ENCODE measurements around the gene RNASEH1.
"Not testable (repeated sequence)": the region's sequence is repeated elsewhere in the genome, so short reads cannot be mapped to it uniquely, and the experiment has no call there.

RNASEH1 gene

GRCh38 chr2:3589086-3589485 is 31.0 kb upstream of the RNASEH1 start:
- DNase-seq = no peak

DNA sequence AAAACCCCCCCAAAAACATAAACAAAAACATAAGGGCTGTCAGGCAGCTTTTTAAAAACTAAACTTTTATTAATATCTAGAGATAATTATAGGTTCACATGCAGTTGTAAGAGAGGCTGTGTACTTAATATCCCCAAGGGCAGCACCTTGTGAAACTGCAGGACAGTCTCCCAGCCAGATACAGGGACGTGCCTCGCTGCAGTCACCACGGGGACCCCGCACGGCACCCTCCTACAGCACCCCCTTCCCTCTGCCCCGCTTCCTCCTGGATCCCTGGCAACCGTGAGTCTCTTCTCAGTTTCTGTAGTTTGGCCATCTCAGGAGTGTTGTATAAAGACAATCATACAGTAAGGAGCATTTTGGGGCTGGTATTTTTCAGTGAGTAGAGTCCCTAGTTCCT is 30.0 kb upstream of the RNASEH1 start:
- no peak for DNase-seq

GRCh38 chr2:3587432-3587831 is 29.3 kb upstream of the RNASEH1 start:
- no peak for DNase-seq

GRCh38 chr2:3587021-3587420 is 28.9 kb upstream of the RNASEH1 start:
- no peak for DNase-seq

DNA sequence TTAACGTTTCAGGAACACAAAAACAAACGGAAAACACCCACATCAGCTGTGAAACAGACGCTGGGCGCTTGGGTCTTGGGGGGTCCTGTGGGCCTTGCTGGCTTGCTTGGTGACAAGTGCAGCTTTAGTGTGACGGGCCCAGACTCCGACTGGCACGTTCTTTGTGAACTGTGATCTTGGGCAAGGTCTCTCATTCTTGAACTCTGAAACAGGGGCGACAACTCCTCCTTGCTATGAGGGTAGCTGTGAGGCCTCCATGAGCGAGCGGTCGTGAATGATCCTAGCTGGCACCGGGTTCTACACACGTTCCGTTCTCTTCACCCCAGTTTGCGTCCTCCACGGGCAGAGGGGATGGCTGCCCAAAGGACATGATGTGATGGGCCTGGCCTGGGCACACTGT is 28.1 kb upstream of the RNASEH1 start:
- DNase-seq = no peak

- no peak for DNase-seq
These were observed 27.4 kb upstream of the RNASEH1 start for GRCh38 chr2:3585261-3586109.

- DNase-seq = no peak
These were observed 26.6 kb upstream of the RNASEH1 start for GRCh38 chr2:3584608-3585260.

DNA sequence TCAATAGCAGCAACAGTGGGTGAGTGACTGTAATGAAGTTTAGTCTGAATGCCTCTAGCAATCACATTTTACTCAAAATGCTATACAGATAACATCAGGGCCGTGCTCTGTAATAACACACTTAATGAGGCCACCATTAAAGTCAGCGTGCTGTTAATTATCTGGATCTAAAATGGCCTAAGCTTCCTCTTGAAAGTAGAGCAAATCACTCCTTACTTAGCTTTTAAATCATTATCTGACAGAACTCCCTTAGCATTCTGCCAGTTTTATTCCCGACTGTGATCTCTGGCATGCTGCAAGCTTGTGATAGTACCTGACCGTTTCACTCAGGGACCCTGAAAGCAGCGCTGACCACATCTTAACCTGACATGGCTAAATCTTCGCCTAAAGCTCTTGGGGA is 25.9 kb upstream of the RNASEH1 start:
- DNase-seq = no peak

DNA sequence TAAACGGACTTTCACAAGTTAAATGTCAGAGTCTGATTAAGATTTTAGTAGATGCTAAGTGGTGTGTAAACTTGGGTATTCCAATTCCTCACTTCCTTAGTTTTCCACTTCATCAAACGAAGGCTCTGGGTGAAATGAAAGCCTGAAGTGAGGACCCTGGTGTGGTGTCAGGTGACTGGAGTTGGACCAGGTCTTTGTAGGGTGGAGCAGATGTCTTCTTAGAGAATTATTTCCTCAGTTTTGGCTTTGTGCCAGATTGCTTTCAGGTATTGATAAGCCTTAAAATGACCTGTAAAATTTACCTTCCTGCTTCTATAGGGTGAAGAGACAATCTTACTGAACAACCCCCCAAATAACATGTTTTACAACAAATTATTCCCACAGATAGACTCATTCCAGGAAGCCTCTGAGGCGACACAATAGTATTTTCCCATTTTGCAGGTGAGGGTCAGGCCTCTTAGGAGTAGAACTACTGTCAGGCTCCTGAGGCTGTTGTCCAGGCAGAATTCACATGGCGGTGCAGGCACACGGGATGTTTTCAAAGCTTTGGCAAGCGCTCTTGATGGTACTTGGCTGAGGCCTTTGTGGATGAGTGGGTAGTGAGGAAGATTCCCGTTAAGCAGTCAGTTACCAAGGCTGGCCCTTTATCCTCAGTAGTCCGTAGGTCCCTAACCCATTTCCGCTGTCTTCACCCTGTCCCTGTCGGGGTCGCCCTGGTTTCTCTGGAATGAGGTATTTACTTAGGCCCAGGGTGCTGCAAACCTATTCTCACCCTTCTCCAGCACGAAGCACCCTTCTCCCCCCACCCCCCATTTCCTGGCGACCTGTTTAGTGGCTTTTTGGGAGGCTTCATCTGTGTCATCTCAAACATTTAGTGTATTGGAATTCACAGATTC is 23.5 kb upstream of the RNASEH1 start:
- DNase-seq = no peak

- no peak for DNase-seq
These were observed 22.3 kb upstream of the RNASEH1 start for GRCh38 chr2:3580449-3580848.

DNA sequence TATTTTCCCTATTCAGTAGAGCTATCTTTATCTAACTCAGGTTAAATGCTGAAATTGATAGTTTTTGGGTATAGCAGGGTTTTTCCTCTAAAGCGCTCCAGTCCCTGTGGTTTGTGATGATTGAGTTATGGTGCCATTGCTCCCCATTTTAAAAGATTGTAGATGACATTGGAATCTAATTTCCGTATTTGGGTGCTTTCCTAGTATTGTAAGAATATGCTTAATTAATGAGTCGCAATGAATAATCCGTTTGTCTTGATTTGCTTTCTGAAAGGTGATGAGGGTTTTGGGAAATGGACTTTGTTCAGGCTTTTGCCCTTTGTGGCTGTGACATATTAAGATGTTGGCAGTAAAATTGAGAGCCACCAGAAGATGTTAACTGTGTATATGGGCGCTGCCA is 20.9 kb upstream of the RNASEH1 start:
- no peak for DNase-seq

GRCh38 chr2:3576263-3576630 is 18.1 kb upstream of the RNASEH1 start:
- not testable (repeated sequence) for DNase-seq

DNA sequence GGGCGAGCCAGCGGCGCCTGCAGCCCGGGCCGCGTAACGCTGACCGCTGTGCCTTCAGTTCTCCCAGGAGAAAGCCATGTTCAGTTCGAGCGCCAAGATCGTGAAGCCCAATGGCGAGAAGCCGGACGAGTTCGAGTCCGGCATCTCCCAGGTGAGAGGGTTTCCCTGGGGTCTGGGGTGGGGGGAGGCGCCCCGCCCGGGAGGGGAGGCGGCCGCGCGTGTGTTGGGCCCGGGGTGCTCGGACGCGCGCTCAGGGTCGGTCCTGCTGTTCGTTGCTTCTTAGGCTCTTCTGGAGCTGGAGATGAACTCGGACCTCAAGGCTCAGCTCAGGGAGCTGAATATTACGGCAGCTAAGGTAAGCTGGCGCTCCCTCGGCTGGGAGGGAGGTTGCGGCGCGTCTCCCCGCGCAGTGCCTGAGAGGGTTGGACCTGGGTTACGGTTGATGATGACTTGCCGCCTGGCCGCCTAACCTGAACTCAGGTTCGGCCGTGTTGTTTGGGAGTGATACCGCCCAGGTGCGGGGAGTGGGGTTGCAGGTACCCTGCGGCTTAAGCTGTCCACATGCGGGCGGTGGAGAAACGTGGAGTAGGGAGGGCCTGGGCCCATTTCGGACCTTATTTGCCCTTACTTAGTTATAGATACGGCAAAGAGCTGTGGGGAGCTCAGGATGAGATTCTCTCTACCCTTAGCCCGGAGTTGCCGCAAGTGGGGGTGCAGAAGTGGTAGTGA is 17.6 kb upstream of the RNASEH1 start:
- no peak for DNase-seq

GRCh38 chr2:3574155-3574554 is 16.0 kb upstream of the RNASEH1 start:
- DNase-seq = no peak

DNA sequence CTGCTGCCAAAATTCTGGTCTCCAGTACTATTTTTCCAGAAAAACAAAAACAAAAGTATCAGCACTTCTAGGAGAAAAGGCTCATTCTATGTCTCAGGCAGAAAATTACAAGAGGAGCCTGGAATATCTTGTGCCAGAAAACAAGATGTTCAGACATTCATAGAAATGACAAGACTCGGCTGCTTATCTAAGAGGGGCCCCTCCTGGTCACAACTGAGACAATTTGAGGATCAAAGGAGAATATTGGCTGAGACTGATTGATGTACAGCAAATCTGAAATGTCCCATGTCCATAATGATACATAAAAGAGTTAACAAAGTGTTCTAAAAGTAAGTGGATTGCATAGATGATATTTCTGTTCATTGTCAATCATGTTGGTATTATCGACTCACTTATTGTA is 14.5 kb upstream of the RNASEH1 start:
- DNase-seq = no peak

- DNase-seq = no peak
These were observed 13.2 kb upstream of the RNASEH1 start for GRCh38 chr2:3571284-3571683.

DNA sequence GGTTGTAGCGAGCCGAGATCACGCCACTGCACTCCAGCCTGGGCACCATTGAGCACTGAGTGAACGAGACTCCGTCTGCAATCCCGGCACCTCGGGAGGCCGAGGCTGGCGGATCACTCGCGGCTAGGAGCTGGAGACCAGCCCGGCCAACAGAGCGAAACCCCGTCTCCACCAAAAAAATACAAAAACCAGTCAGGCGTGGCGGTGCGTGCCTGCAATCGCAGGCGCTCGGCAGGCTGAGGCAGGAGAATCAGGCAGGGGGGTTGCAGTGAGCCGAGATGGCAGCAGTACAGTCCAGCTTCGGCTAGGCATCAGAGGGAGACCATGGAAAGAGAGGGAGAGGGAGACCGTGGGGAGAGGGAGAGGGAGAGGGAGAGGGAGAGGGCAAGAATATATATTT is 11.5 kb upstream of the RNASEH1 start:
- not testable (repeated sequence) for DNase-seq

DNA sequence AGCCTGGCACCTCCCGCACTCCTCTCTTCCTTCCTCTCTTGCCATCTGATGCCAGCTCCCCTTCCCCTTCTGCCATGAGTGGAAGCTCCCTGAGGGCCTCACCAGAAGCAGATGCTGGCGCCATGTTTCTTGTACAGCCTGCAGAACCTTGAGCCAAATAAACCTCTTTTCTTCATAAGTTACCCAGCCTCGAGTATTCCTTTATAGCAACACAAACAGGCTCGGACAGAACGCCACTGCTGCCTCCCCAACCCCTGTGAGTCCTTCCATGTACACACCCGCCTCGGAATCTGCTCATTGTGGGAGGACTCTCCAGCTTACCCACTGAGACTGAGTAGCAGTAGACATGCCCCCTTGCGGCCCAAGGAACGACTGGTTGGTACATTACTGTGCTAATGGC is 8.7 kb upstream of the RNASEH1 start:
- no peak for DNase-seq

DNA sequence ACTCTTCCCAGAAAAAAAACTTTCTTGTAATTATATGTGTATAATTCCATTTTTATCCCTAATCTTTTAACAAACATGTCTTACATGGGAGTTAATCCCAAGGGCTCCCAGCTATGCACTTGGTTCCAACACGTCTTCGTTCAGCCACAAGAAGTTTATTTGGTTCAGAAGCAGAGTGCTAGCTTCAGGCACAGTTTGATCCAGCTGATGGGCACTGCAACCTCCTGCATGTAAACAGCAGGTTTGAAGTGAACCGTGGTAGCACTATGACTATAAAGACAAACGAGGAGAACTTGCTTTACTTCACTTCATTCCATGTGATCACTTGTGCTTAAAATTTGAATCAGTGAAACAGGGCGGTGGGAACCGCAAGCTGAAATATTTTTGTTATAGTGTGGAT is 7.0 kb upstream of the RNASEH1 start:
- DNase-seq = no peak

- DNase-seq = no peak
These were observed 5.4 kb upstream of the RNASEH1 start for GRCh38 chr2:3563521-3563976.

- DNase-seq = no peak
These were observed 411 bp downstream of the RNASEH1 start for GRCh38 chr2:3557639-3558204.

- DNase-seq = no peak
These were observed 4.2 kb downstream of the RNASEH1 start for GRCh38 chr2:3553946-3554345.
